Inflammatory macrophage treated with lipopolysaccharide for 1 hour (primary cell): ENCODE results near the gene NUMBL.
"Not testable (repeated sequence)": the region's sequence is repeated elsewhere in the genome, so short reads cannot be mapped to it uniquely, and the experiment has no call there.

Source experiments
- DNase-seq, 2 donors: peaks; one replicate each; pipeline ENCODE4 v3.0.0-alpha.2; 2020 to 2022

Gene NUMBL

GRCh38 chr19:40625406-40626120, 64.9 kb downstream of the NUMBL start:
- peak; percentile 30 to 60 for DNase-seq

- not testable (repeated sequence) for DNase-seq
Observed at GRCh38 chr19:40624369-40625153, 65.9 kb downstream of the NUMBL start.

GRCh38 chr19:40623403-40624251, 66.8 kb downstream of the NUMBL start:
- no peak for DNase-seq

GRCh38 chr19:40622773-40623075, 67.7 kb downstream of the NUMBL start:
- no peak for DNase-seq

- no peak for DNase-seq
Observed at GRCh38 chr19:40621966-40622772, 68.3 kb downstream of the NUMBL start.

GRCh38 chr19:40621283-40621682, 69.2 kb downstream of the NUMBL start:
- no peak for DNase-seq

GRCh38 chr19:40620161-40620485, 70.3 kb downstream of the NUMBL start:
- DNase-seq, result no peak

GRCh38 chr19:40619333-40620160, 70.9 kb downstream of the NUMBL start:
- peak in 1 of 2 donors; percentile 50 for DNase-seq

GRCh38 chr19:40617961-40618360, 72.5 kb downstream of the NUMBL start:
- no peak for DNase-seq

- DNase-seq, result no peak
Observed at GRCh38 chr19:40616941-40617340, 73.5 kb downstream of the NUMBL start.

GRCh38 chr19:40616178-40616577, 74.3 kb downstream of the NUMBL start:
- no peak for DNase-seq
